GM18909 (cell line): Measurements from ENCODE around the gene CHRDL1.
A peak's percentile ranks its signal among the peaks of the same experiment; 100 is the strongest.

Experiments used
- ATAC-seq: cut with Tn5 transposase; IDR thresholded peaks from one replicate; pipeline ENCODE4 v1.9.1; 2021; ENCODE audit warnings: mild to moderate bottlenecking; ENCODE audit not compliant: unreplicated experiment, poor library complexity

The CHRDL1 gene

DNA sequence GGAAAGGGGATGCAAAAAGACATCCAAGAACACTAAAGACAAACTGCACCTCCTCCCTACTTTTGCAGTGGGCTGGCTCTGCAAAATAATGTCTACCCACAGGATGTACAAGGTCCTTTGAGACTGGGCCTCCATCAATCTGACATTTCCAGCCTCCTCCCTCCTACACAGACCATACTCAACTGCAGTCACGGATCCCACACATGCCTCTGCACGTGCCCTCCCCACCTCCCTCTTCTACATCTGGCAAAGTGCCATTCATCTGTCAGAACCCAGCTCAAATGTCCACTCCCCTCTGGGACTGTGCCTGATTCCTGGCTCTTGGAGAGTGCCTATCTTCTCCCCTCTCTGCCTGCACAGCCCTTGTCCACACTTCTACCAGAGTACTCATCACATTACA, 50.3 kb downstream of the CHRDL1 start:
- ATAC-seq = no peak

DNA sequence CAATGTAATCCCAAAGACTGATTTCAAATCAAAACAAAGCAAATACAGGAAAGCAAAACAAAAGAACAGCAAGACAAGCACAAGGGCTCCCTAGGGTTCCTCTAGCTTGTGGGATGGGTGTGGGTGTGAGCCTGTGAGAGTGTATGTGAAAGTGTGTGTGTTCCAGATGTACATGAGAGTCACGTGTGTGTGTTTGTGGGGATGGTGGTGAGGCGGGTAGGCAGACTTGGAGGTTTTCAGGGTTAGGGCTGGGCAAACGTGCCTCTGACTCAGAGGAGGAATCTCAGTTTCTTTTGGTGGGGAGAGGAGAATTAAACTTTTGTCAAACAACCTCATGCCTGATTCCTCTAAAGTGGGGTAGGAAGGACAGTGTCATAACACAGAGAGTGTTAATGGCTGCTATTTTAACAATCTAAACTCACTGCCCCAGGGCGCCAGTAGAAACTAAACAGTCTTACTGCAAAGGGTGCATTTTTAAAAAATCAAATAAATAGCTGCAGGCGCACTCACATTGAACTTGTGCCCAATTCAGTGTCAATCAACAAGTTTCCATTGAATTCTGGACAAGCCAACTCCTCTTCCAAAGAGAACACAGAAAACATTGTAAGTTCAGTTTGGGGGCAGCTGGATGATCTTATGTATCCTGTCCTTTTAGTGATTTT, 51.8 kb downstream of the CHRDL1 start:
- ATAC-seq = peak; percentile 73

DNA sequence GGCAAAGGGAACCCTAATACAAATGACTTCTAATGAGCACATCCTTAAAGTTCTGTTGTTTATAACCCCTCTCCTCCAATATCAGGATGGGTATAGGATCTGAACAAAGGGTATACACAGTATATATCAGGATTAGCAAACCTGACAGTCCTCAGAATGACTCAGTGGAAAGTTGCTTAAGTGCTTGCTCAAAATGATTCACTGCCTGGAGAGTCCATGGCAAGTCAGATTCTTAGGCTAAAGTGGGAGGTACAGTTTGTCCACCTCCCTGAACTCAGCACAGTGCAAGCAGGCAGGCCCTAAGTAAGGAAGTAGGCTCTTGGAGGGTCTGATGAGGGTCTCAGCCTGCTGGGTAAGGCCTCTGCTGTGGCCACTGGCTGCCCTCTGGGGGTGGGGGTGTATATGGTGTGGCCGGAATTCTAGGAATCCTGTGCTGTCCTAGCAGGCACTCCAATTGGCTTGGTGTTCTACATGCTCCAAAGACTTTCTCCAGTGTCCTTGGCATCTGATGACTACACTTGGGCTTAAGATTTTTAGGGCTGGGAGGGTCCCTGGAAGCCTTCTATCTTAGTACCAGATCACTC, 54.3 kb downstream of the CHRDL1 start:
- no peak for ATAC-seq

DNA sequence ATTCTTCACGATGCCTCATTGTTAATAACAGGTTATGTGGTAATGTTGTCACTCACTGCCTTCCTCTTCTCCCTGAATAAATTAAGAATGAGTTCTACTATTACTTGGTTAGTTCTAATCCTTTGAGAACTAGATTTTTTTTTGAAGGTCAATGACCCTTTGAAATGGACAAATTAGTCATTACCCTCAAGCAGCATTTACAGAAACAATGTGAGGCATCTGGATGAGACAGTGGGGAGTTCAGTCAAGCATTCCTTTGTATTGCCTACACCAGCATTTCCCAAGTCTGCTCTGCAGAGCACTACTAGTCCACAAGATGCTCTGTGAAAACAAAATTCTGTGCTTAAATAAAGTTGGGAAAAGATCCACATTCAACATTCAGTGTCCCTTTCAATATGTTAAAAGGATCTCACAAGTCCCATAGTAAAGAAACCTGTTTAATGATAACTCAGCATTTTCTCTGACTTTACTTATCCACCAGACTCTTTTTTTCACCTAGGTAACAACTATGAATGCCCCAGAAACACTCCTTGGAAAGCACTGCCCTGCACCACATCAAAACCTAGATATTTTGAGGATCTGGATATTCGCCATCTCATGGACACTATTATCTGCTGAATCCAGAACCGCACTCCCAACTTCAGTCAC, 60.6 kb downstream of the CHRDL1 start:
- no peak for ATAC-seq

DNA sequence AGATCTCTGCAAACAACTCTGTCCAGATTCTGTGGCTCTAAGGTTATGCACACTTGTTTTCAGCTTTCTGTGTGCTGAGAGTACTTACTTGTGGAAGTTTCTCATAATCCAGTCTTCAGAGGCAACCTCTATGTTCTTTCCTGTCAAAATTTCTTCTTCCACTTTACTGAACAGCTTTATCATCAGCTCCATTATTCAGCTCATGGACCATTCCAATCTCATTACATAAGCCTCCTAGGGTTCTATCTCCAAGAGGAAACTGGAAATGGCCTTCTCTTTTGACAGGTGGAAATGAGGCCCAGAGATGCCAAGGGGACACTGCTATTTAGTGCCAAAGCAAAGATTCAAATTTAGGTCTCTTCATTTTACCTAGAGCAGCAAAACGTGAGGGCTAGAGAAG, 61.3 kb downstream of the CHRDL1 start:
- ATAC-seq = no peak

DNA sequence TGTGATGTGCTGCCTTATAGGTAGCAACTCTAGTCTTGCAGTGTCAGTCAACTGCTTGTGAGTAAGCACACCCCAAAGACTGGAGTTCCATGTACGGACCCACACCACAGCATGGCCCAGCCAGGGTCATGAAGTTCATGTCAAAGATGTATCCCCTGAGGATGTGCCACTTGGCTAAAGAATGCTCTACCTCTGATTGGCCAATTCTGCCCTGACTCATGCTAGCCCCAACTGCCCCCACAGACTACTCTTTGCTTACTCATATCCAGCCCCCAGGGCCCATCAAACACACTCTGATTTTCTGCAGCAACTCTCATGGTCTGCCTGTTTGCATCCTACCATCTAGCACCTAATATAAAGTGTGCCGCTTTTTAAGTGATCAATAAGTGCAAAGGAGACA, 62.5 kb downstream of the CHRDL1 start:
- no peak for ATAC-seq

DNA sequence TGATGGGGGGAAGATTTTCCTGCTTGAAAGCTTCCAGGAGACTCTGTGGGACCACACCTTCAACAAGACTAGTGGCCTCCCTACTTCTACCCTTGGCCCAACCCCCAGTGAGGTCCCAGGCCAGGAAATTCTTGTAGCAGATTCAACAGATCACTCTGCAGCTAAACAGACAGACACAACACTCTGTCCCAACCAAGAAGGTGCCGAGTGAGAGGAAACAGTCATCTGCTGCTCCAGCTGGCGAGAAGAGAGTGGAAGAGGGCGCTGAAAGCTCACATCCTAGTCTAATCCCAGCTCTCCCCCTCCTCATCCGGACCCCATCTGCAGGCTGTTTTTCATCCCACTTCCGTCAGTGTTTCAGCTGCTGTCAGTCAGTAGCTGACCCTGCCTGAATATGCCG, 63.4 kb downstream of the CHRDL1 start:
- no peak for ATAC-seq

DNA sequence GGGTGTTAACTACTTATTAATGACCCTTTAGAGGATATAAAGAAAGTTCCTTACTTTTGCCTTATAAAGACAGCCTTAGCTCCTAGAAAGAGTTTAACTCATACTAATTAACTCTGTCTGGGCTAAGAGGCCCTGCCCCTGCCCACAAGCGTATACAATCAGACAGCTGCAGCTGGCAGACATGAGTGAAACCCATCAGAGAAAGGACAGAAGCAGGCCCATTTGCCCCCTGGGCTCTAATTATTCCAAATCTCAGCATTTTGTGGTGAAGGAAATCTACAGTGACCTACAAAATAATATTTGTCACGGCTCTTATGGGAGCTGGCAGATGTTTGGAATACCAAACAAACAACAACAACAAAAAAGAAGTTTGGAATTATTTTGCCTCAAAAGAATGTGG, 71.8 kb downstream of the CHRDL1 start:
- no peak for ATAC-seq

DNA sequence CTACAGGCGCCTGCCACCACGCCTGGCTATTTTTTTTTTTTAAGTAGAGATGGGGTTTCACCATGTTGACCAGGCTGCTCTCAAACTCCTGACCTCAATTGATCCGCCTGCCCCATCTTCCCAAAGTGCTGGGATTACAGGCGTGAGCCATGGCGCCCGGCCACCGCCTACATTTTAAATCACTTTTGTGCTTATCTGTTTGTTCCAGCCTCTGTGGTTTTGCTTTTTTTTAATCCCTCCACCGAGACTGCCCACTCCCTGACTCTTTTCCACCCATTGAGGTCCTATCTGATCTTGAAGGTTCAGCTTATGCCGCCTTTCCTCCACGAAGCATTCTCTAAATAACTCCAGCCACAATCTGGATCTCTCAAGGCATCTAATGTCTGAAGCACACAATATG, 73.5 kb downstream of the CHRDL1 start:
- no peak for ATAC-seq

DNA sequence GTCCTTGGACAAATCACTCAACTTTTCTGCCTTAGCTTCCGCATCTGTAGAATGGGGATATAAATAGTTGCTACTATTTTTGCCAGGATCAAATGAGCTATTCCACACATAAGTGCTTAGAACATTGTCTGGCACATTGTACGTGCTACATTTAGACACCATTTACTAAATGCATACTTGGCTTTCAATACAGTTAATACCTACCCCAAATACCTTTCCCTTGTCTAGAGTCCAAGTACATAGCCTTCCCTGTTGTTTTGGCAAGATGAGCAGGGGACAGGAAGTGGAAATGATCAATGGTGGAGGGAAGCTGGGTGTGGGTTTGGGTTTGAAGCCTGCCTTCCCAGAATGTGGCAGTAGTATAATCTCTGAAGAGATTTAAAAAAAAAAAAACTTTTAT, 82.0 kb downstream of the CHRDL1 start:
- no peak for ATAC-seq

DNA sequence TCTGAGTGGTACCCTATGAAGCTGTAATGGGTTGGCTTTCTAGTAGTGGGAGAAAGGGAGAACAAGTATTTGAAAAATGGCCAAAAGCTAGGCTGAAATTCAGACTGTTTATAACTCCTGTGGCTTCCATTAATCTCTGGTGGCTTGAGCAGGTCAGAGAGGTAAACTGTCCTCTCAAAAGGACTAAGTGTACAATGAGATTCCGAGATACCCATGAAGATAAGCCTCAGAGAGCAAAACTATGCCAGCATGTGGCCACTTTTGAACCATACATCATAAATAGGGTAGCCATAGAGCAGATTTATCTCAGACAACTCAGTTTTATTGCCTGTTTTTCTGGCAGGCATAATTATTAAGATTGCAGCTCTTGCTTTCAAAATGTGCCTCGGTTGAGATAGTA, 89.2 kb downstream of the CHRDL1 start:
- ATAC-seq = no peak

DNA sequence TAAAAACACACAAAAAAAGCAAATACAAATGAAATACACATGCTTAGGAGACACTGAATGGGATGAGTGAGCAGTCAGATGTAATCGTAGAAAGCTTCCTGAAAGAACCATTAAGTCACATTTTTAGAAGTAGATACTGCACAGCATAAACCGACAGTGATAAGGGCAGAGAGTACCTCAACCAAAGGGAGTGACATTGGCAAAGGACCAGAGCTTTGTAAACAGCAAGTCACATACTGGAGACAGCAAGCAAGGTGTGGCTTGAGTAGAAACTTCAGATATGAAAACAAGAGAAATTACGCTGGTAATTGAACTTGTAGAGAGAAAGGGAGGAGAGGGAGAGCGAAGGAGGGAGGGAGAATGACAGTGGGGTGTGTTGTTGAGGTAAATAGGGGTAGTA, 92.0 kb downstream of the CHRDL1 start:
- no peak for ATAC-seq

DNA sequence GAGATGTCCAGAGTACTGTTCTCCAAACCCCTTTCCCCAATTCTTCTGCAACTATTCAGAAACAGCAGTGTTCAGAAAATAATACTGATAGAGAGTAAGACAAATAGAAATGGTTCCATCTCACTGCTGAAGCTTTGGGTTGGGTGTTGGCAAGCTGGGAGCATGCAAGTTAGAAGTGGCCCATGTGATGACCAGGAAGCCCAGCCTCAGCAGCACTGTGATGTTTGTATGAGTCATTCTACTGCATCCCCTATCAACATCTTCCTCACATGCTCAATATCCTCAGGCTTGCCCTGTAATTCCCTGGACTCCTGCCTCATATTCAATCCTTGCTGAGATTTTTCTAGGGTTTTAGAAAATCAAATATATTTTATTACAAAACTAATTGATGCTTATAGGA, 96.5 kb downstream of the CHRDL1 start:
- peak; percentile 41 for ATAC-seq

DNA sequence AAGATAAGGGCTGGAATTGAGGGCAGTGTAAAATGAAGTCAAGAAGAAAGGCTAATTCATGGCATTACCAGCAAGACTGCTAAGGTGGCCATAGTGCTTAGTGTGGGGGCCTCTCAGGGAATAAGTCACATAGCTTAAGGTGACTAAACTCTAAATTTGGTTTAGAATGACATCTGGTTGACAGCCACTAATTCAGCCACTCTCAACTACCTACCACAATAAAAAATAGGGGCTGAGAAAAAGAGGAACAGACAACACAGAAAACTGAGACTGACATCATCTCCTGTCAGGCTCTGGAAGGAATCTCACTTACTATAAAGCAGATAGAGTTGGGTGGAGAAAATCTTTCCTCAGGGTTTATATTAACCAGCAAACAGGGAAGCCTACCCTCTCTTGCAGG, 96.9 kb downstream of the CHRDL1 start:
- ATAC-seq = peak; percentile 73

DNA sequence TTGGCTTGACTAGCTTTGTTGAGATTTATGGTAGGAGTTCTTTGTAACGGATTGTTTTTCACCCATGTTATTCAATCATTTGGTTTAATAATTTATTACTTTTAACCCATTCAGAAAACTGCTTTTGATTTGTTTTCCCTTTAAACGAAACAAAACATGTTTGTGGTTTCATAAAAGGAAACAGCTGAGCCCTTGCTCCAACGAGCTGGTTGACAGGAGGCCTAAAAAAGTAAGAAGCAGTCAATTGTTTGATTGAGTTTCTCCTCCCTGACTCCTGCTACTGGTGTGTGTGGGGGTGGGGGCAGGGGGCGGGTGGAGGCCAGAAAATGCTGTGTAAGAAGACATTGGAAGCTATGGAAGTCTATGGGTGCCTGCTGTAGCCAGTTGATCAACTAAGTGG, 102.8 kb downstream of the CHRDL1 start:
- ATAC-seq = peak; percentile 55

DNA sequence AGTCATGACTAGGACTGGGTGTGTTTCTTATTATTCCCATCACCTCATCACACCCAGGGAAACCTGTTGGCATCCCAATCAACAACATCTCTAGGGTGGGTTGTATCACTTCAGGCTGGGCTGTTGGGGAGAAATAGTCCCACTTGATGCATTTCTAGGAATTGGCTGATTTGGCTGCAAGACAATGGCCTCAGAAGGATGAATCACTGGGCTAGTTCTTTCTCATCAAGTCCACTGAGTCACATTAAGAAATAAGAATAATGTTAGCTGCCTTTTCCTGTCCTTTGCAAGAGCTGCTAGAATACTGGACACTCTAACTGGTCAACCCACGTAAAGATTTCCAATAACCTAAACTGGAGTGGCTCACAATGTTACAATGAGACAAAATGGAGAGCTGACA, 104.2 kb downstream of the CHRDL1 start:
- ATAC-seq = no peak

DNA sequence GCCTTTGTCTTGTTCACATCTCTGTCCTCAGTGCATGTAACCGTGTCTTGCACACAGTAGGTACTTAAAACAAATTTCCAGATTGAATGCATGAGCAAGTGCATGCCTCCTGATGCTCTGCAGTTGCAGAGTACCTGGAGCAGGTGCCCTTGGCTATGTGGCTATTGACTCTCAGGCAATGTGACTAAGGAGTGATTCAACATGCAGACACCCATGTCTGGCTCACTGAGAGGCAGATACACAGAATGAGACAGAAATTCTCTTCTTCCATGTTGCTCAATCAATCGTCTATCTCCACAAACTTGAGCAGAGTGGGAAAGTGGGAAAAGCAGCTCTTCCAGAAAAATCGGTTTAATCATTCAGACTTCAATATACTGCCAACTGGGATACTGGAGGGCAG, 111.0 kb downstream of the CHRDL1 start:
- ATAC-seq = no peak

DNA sequence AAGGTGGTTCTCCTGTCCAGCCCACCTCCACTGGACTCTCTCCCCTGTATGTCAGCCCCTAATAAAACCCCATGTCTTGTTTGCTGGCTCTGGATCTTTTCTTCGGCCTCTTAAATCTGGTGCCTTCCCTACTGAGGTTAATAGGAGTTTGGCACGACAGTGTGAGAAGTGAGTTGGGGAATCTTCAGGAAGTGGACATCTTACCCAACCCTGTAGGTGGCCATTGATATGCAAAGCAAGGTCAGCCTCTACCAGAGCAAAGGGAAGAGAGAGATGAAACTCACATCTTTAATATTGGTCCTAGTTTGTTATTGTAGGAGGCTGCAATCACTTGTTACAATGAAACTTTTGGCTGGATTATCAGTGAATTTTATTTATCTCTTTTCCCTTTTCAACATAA, 111.7 kb downstream of the CHRDL1 start:
- no peak for ATAC-seq

DNA sequence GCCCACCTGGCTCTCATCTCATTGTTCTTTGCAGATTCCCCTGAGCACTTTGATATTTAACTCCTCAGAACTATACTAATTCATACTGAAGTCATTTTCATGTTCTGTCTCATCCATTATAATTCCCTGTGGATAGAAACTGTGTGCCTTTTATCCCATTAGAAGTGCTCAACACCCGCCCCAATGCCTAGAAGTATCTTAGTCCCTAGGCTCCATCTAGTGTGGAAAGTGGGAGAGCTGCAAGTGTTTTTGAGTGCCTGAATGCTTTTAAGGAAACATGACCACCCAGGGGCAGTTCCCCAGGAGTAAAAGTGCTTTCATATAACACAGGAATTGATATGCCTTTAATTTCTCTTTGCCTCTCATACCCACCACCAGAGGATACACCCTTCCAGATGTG, 117.0 kb downstream of the CHRDL1 start:
- ATAC-seq = no peak

DNA sequence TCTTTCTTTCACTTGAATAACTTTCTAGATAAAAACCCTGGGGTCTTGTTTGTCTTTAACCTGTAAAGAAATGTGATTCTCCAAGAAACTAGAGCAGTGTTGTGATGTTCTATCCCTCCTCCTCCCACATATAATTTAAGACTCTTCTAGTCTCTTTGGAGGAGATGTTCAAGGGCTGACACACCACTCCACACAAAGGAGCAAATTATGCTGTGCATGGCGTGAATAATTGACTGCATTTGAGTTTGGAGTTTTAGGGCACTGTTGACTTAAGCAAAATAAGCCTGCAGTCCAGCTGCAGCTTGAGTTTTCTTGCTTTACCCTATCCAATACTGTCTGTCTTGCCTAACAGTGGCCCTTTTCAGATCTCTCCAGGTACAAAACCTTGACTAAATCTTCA, 119.7 kb downstream of the CHRDL1 start:
- ATAC-seq = no peak

DNA sequence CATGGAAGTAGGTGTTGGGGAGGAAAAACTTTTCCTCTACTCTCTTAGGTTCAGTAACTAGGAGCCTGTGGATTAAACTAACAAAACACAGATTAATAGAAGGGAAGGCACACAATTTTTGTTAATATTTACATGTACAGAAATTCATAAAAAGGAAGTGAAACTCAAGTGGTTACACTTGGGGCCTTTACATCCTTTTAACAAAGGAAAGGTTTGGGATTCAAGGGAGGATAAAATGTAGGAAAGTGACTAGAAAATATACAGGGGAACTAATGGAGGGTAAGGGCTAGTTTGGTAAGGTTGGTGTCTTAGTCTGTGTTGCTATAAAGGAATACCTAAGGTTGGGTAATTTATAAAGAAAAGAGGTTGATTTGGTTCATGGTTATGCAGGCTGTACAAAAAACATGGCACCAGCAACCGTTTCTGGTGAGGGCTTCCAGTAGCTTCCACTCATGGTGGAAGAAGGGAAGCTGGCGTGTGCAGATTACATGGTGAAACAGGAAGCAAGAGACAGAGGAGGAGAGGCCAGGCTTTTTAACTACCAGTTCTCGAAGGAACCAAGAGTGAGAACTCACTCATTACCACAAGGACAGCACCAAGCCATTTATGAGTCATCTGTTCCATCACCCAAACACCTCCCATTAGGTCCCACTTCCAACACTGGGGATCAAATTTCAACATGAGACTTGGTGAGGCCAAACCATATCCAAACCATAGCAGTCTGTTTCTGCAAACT, 124.4 kb downstream of the CHRDL1 start:
- peak; percentile 96 for ATAC-seq
